Calu3 (cell line): ENCODE results near the gene BDKRB1. TPM values are rescaled to one million over a fixed set of nuclear protein-coding genes. Genes with fewer than 3 reads are reported as not detected.

Experiments
- BruUV-seq: library from RNA; stranded (reverse); fragments of 400-500 nt; replicated peaks from 2 replicates; lab custom pipeline; 2021; lab: Mats Ljungman, UMichigan
- CTCF ChIA-PET: fragments of 300-600 bp; sonication (Branson Sonifier 250); formaldehyde crosslinking; loops from one replicate; lab custom pipeline; 2022; ENCODE audit warnings: antibody characterized with exemption; lab: Charles Lee
- DNase-seq: peaks from one replicate; pipeline ENCODE4 v3.0.0; 2022
- H3K27ac Mint-ChIP-seq: one replicate; pipeline ENCODE4 v1.8.0; 2022; ENCODE audit warnings: mixed read lengths; ENCODE audit not compliant: unreplicated experiment
- H3K27me3 Mint-ChIP-seq: one replicate; pipeline ENCODE4 v1.8.0; 2022; ENCODE audit warnings: mixed read lengths; ENCODE audit not compliant: unreplicated experiment
- H3K36me3 Mint-ChIP-seq: one replicate; pipeline ENCODE4 v1.8.0; 2022; ENCODE audit warnings: mild to moderate bottlenecking, moderate library complexity, mixed read lengths; ENCODE audit not compliant: insufficient read depth, unreplicated experiment
- H3K4me1 Mint-ChIP-seq: one replicate; pipeline ENCODE4 v1.8.0; 2022; ENCODE audit warnings: mild to moderate bottlenecking, low read depth, mixed read lengths; ENCODE audit not compliant: unreplicated experiment
- H3K4me3 Mint-ChIP-seq: one replicate; pipeline ENCODE4 v1.8.0; 2022; ENCODE audit warnings: mild to moderate bottlenecking, low read depth, moderate library complexity, mixed read lengths; ENCODE audit not compliant: unreplicated experiment
- H3K9me3 Mint-ChIP-seq: one replicate; pipeline ENCODE4 v1.8.0; 2022; ENCODE audit warnings: low read depth, mixed read lengths; ENCODE audit not compliant: unreplicated experiment
- intact Hi-C: fragments of 100-400 bp; cut with micrococcal nuclease; formaldehyde crosslinking; loops from one replicate; pipeline ENCODE4 v1.10.0; 2022; ENCODE audit not compliant: unreplicated experiment
- total RNA-seq: library from RNA; stranded (reverse); gene quantifications from 2 replicates; pipeline ENCODE4 v1.2.3, GENCODE V29; 2022
- TF ChIP-seq, protein P1 (sequence below): fragments of 200-600 bp; IDR thresholded peaks from one replicate; pipeline ENCODE4 v1.8.0; 2022; ENCODE audit warnings: antibody characterized with exemption; ENCODE audit not compliant: unreplicated experiment

BDKRB1 gene
- total RNA-seq, 1 experiment from 2014 or later, result not detected

- H3K27me3 Mint-ChIP-seq, result no peaks in the 10 kb centered on the region
- no peak overlapping the region for H3K4me3 Mint-ChIP-seq
- TF ChIP-seq, protein P1, sequence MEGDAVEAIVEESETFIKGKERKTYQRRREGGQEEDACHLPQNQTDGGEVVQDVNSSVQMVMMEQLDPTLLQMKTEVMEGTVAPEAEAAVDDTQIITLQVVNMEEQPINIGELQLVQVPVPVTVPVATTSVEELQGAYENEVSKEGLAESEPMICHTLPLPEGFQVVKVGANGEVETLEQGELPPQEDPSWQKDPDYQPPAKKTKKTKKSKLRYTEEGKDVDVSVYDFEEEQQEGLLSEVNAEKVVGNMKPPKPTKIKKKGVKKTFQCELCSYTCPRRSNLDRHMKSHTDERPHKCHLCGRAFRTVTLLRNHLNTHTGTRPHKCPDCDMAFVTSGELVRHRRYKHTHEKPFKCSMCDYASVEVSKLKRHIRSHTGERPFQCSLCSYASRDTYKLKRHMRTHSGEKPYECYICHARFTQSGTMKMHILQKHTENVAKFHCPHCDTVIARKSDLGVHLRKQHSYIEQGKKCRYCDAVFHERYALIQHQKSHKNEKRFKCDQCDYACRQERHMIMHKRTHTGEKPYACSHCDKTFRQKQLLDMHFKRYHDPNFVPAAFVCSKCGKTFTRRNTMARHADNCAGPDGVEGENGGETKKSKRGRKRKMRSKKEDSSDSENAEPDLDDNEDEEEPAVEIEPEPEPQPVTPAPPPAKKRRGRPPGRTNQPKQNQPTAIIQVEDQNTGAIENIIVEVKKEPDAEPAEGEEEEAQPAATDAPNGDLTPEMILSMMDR, result no peak
- H3K36me3 Mint-ChIP-seq, result no peaks in the 10 kb centered on the region
- no peaks in the 10 kb centered on the region for H3K9me3 Mint-ChIP-seq
- no peak for DNase-seq
- intact Hi-C loops, result no loop called here
- no TSS peak for BruUV-seq
- H3K4me1 Mint-ChIP-seq, result no peaks in the 10 kb centered on the region
- H3K27ac Mint-ChIP-seq, result no peak overlapping the region
- CTCF ChIA-PET, result no interaction called here
Measured at GRCh38 chr14:96294246-96294645, 38.2 kb downstream of the BDKRB1 start.

- CTCF ChIA-PET, result interaction anchor here (0.6 kb wide), 2 partner anchors 12 to 142 kb away, joined by 3 to 5 read pairs; no protein-coding TSS in a partner anchor
- Mint-ChIP-seq H3K9me3 (no peaks in the 10 kb centered on the region), H3K27ac (no peak overlapping the region), H3K4me1 (no peaks in the 10 kb centered on the region), H3K36me3 (no peaks in the 10 kb centered on the region), H3K4me3 (no peak overlapping the region), H3K27me3 (no peaks in the 10 kb centered on the region)
- intact Hi-C loops, result loop anchor here (1.0 kb wide), 1 partner anchor 127 kb away; no protein-coding TSS in a partner anchor
- no peak for DNase-seq
- BruUV-seq, result no TSS peak
- TF ChIP-seq, protein P1, result no peak
Measured at GRCh38 chr14:96297000-96297399, 41.0 kb downstream of the BDKRB1 start.

- H3K9me3 Mint-ChIP-seq, result no peaks in the 10 kb centered on the region
- TF ChIP-seq, protein P1, result no peak
- intact Hi-C loops, result loop anchor here (1.0 kb wide), 1 partner anchor 126 kb away; no protein-coding TSS in a partner anchor
- CTCF ChIA-PET, result interaction anchor here (0.9 kb wide), 1 partner anchor 10 kb away, joined by 3 read pairs; no protein-coding TSS in a partner anchor
- no peak overlapping the region for H3K27ac Mint-ChIP-seq
- H3K27me3 Mint-ChIP-seq, result no peaks in the 10 kb centered on the region
- H3K4me1 Mint-ChIP-seq, result no peaks in the 10 kb centered on the region
- no peaks in the 10 kb centered on the region for H3K36me3 Mint-ChIP-seq
- DNase-seq, result no peak
- H3K4me3 Mint-ChIP-seq, result no peak overlapping the region
- no TSS peak for BruUV-seq
Measured at GRCh38 chr14:96297997-96298515, 42.0 kb downstream of the BDKRB1 start.

- TF ChIP-seq, protein P1, result no peak
- no TSS peak for BruUV-seq
- DNase-seq, result no peak
- H3K4me3 Mint-ChIP-seq, result no peak overlapping the region
- intact Hi-C loops, result no loop called here
- H3K4me1 Mint-ChIP-seq, result no peaks in the 10 kb centered on the region
- H3K9me3 Mint-ChIP-seq, result no peaks in the 10 kb centered on the region
- H3K27me3 Mint-ChIP-seq, result no peaks in the 10 kb centered on the region
- CTCF ChIA-PET, result interaction anchor here (0.7 to 0.8 kb wide), 2 partner anchors 10 to 229 kb away, joined by 3 to 4 read pairs; no protein-coding TSS in a partner anchor
- H3K27ac Mint-ChIP-seq, result no peak overlapping the region
- no peaks in the 10 kb centered on the region for H3K36me3 Mint-ChIP-seq
Measured at GRCh38 chr14:96299441-96299840, 43.4 kb downstream of the BDKRB1 start.
